Embryonic facial prominence (tissue), 1 donor: Measurements from ENCODE around the gene FKBP11.

Experiments used
- DNase-seq: peaks from one replicate; pipeline ENCODE4 v3.0.0-alpha.2; 2016; ENCODE audit errors: extremely low spot score

FKBP11 gene

GRCh38 chr12:48956279-48957140, 31.2 kb upstream of the FKBP11 start:
- DNase-seq = peak; percentile 91

DNA sequence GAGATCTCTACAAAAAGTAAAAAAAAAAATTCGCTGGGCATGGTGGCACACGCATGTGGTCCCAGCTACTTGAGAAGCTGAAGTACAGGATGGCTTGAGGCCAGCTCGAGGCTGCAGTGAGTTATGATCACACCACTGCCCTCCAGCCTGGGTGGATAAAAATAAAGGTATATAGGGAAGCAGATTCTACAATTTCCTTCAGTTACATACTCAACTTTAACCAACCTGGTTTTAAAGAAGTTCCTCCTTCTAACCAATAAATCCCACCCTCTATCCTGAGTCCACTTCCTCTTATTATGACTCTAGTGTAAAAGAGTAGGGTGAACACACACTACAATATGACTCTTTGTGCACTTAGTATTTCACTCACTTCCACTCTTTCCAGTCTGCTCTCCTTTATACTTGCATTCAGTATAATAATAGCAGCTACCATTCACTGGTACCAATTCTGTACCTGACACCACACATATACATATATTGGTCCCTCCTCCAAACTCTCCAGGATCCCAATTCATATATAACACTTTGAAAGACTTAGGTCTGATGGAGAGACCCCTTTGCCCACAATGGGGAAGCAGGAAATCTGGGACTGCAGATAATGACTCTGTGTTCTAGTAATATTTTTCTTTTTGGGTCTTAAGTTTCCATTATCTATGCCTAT, 29.7 kb upstream of the FKBP11 start:
- DNase-seq = no peak

DNA sequence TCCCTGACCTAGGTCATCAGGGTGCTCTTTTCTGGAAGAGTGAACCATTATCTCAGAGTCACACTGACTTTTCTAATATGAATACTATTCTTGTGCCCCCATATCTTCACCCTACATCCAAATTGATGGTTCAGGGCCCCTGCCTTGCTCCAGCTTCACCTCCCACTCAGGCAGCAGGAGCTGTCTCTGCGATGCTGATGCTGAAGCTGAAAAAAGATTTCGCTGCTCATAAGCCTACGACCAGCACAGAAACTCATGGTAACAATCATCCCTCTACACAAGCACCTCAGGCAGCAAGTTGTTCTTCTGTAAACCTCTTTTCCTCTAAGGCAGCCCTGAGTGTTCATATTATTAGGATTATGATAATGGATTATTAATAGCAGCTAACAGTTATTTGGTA, 28.8 kb upstream of the FKBP11 start:
- DNase-seq = no peak

DNA sequence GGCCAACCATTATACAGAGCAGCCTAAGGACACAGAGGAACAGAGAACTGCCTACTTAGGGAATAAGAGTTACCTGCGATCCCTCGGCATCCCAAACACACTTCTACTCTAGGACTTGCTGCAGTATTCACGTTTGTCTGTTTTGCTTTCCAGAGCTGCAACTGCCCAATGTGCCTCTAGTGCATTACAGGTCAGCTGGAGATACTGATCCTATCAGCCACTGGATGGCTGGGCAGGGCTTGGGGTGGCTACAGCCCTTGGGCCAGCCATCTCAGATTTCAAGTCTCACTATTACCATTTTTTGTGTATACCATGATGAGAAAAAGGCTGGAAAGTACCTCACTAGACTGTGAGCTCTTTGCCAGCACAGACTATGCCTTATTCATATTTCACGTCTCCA, 27.4 kb upstream of the FKBP11 start:
- DNase-seq = no peak

- DNase-seq = no peak
These were observed 22.4 kb upstream of the FKBP11 start for GRCh38 chr12:48947727-48948126.

DNA sequence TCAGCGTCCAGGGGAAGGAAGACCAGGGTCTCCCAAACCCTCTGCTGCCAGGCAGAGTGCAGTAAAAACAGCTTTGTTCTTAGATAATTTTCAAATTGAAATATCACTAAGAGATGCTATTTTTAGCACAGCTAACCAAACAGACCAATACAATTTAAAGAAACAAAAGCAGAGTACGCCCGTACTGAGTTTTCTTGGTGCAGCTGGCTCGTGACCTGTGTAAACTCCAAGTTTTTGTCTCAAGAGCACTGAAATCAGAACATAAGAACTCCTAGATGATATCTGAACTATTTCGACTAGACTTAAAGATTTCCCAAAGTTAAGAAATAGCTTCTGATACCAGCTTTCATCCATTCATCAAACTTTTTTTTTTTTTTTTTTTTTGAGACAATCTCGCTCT, 21.7 kb upstream of the FKBP11 start:
- no peak for DNase-seq

GRCh38 chr12:48946205-48946604, 20.9 kb upstream of the FKBP11 start:
- DNase-seq = no peak

- DNase-seq = no peak
These were observed 17.9 kb upstream of the FKBP11 start for GRCh38 chr12:48943221-48943620.

GRCh38 chr12:48940181-48940580, 14.9 kb upstream of the FKBP11 start:
- no peak for DNase-seq

GRCh38 chr12:48938805-48939204, 13.5 kb upstream of the FKBP11 start:
- DNase-seq = no peak

- no peak for DNase-seq
These were observed 11.9 kb upstream of the FKBP11 start for GRCh38 chr12:48937170-48937569.

- DNase-seq = peak; percentile 34
These were observed 11.2 kb upstream of the FKBP11 start for GRCh38 chr12:48936379-48936979.

DNA sequence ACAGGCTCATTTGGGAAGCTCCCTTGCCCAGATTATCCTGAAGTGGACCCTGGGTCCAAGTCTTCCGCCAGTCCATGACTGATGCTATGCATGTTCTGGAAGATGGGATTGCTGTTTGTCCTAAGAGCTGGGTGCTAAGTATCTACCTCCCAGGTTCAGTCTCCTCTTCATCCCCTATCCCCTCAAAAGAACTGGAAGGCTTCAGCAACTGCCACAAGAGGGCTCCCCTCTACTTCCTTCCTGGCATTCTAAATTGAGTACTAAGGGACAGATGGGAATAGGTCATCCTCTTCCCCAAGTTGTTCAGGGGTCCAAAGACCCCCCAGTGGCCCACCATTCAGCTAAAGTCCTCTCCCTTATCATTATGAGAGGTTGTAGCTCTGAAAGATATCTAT, 9.0 kb upstream of the FKBP11 start:
- DNase-seq = no peak

DNA sequence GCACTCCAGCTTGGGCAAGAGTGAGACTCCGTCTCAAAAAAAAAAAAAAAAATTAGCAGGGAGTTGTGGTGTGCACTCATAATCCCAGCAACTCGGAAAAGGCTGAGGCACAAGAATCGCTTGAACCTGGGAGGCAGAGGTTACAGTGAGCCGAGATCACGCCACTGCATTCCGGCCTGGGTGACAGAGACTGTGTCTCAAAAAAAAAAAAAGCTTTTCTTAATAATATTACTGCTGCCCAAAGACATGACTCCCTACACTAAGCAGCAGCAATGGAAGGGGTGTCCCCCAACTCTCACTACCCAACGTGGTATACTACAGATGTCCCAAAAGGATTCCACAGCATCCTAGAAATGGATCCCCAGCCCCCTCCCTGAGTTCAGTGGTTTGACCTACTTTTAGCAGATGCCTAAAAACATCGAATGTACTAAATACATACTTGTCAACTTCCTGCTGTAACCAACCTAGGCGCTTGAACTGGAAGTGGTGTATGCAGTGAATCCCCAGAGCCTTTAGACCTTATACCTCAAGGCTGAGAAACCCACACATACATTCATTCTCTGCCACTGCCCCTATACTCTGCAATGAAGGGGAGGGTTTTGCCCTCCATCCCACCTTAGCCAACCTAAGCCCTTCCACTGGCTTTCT, 8.5 kb upstream of the FKBP11 start:
- DNase-seq = no peak

- DNase-seq = no peak
These were observed 7.6 kb upstream of the FKBP11 start for GRCh38 chr12:48932878-48933277.

GRCh38 chr12:48930475-48930874, 5.2 kb upstream of the FKBP11 start:
- no peak for DNase-seq

- DNase-seq = no peak
These were observed 4.3 kb upstream of the FKBP11 start for GRCh38 chr12:48929551-48929950.

- no peak for DNase-seq
These were observed 2.0 kb upstream of the FKBP11 start for GRCh38 chr12:48927261-48927660.

GRCh38 chr12:48924617-48925303, 532 bp downstream of the FKBP11 start:
- DNase-seq = peak; percentile 9

DNA sequence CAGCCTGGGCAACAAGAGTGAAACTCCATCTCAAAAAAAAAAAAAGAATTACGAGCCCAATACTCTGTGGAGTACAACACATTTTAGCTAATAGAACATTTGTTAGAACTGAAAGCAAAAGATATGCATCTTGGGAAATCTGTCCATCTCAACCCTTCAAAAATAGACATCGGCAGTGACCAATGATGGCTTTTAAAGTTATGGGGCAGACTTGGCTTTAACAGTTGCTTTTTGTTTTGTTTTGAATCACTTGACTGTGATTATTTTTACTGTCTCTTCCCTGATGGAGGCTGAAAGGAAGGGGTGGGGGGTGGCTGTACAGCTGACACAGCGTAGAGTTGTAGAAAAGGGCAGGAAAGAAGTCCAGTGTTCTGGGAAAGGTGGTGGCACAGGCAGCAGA, 2.2 kb downstream of the FKBP11 start:
- DNase-seq = no peak

- no peak for DNase-seq
These were observed 7.3 kb downstream of the FKBP11 start for GRCh38 chr12:48917857-48918537.
